Gastrocnemius medialis (tissue), 4 donors: Measurements from ENCODE around the gene SLC30A4.

ENCODE experiments used
- CTCF ChIP-seq, 5 experiments: fragments of 450-650 bp in 3 of 5; fragments of 200-600 bp in 2 of 5; sonication (generic) in 2 of 5; IDR thresholded peaks in 4 of 5; conservative IDR thresholded peaks in 1 of 5; 1 replicate in 4 of 5; 2 replicates in 1 of 5; pipeline ENCODE4 v1.5.1; 2016 to 2019; ENCODE audit warnings: antibody characterized with exemption in 5 of 5, mild to moderate bottlenecking in 3 of 5, moderate library complexity in 3 of 5
- POLR2A ChIP-seq, 2 donors: fragments of 450-650 bp; IDR thresholded peaks; one replicate each; pipeline ENCODE4 v1.6.1; 2017; ENCODE audit warnings: antibody characterized with exemption in 2 of 2, mild to moderate bottlenecking in 2 of 2, moderate library complexity in 2 of 2

- TF ChIP-seq CTCF (IDR thresholded peaks at IDR 0.05 in 4 of 5, conservative IDR thresholded peaks at IDR 0.05 in 1 of 5) (no peak), POLR2A (IDR thresholded peaks at IDR 0.05) (no peak)
Measured at GRCh38 chr15:45434078-45434567, 88.4 kb downstream of the SLC30A4 start.
